DMS79 (cell line): ENCODE measurements around the gene CPSF4L.

Source experiments
- DNase-seq: peaks from one replicate; lab custom pipeline; 2025; lab: John Stamatoyannopoulos, UW

The CPSF4L gene

DNA sequence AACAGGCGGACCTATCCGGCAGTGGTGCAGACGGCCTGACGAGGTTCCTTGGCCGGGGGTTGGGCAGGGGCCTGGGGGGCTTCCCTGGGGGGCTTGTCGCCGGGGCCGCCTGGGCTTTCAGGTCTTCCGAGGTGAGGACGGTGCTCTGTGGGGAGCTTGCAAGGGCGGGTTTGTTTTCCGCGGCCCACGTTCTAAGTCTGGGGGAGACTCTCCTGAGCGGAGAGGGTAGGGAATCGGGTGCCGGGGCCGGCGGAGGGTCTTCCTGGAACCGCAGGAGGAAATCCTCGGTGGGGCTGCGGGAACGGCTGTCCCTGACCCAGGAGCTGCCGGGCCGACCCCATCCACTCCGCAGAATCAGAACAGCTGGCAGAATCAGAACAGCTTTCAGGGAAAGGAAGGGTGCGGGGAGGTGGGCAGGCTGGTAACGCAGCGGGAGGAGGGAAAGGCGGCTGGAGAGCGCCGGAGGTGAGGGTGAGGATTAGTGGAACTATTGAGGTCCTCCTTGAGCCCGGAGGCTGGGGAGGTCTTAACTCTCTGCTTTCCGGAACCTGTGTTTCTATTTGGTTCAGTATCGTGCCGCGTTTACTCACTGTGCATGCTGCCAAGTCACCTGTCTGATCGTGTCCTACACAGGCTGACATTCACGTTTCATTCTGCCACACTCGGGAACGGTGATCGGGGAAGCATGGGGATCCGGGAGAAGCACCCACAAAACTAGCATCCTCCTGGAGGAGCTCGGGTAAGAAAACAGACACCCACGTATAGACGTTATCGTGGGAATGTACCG lies 28.9 kb downstream of the CPSF4L start:
- no peak for DNase-seq

DNA sequence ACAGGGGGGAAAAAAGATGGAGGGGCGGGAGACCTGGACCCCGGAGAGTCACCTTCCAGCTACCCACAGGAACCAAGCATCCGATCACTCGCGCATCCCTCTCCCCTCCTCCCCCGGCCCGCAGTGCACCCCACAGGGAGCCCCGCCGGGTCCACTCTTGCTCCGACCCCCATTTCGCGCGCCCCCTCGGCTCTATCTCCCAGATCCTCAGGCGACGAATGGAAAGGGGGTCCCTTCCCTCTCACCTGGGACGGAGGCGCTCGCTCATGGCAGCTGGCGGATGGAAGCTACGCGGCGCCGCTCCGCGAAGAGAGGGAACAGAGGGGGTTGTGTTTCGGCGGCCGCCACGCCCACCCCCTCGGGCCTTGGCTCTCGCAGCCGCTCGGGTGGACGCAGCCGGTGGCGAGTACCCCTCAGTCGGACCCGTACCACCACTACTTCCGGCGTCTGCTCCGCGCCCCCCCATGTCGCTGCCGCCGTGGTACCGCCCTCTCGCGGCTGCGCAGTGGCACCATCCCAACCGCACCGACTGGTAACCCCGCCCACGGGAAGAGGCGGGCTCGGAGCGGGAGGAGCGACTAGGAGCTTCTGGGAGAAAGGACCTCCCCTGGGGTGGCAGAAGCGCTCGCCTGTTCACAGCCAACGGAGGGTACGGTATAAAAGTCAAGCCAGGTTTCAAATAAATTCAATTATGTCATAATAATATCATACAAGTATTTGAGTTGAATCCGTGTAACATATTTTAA lies 29.7 kb downstream of the CPSF4L start:
- DNase-seq: peak; percentile 58

DNA sequence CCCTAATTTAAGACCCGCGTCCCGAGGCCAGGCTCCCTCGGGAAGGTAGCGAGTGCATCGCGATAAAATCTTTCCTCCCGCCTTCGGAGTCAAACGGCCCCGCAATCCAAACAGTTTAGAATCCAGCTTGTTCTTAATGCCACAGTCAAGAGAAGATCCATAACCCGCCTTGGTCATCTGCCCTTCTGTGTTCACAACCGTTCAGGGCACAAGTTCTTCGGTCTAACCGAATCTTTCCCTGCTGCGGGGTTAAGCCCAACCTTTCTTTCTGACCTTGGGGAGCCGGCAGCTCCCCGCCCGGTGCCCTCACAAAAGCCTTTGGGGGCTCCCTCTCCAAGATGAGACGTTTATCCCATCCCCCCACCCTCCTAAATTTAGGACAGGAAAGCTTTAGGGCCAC lies 30.3 kb downstream of the CPSF4L start:
- no peak for DNase-seq

DNA sequence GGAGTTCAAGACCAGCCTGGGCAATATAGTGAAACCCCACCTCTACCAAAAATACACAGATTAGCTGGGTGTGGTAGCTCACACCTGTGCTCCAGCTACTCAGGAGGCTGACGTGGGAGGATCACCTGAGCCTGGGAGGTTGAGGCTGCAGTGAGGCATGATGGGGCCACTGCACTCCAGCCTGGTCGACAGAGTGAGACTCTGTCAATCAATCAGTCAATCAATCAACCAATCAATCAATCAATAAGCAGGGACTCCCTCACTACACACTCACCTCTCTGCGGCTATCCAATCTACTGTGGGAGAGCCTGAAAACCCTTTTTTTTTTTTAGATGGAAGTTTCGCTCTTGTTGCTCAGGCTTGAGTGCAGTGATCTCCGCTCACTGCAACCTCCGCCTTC lies 31.6 kb downstream of the CPSF4L start:
- DNase-seq: no peak

- DNase-seq: no peak
These were observed 32.9 kb downstream of the CPSF4L start for GRCh38 chr17:73228748-73229236.

GRCh38 chr17:73227944-73228343 lies 33.7 kb downstream of the CPSF4L start:
- DNase-seq: no peak

DNA sequence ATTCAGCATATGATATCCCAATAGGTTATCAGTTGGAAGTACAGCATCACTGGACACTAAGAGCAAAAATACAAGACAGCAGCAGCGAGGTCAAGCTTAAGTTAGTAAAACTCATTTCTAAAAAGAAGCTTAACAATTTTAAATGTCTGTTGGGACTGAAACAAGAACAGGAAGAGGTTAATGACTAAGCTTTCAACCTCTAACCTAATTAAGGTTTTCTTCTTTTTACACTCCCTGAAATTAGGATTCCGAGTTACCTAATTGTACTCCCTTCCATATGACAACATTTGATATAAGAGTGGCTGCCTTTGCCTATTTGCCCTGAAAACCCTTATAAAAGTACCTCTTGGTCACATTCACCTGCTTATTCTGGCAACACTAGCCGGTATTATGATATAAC lies 34.3 kb downstream of the CPSF4L start:
- no peak for DNase-seq

- no peak for DNase-seq
These were observed 35.0 kb downstream of the CPSF4L start for GRCh38 chr17:73226556-73227172.

DNA sequence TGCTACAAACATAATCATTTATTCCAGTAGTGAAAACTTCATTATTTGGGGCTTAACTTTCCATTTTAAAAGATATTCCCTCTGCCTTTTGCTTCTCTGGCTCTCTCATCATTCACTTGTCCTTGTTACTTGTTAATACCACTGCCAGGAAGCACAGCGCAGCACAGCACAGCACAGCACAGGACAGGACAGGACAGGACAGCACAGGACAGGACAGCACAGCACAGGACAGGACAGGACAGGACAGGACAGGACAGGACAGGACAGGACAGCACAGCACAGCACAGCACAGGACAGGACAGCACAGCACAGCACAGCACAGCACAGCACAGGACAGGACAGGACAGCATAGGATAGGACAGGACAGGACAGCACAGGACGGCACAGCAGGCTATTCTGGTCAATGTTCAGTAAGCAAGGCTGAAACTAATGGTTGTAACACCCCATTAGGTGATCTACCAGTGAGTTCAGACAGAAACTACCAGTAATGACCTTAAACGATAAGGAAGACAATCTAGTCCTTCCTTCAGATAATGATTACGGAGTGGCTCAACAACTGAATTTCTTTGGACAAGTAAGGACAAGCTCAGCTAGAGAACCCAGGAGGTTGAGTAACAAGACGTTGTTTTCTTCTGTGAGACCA lies 36.9 kb downstream of the CPSF4L start:
- no peak for DNase-seq

GRCh38 chr17:73224237-73224636 lies 37.4 kb downstream of the CPSF4L start:
- no peak for DNase-seq

DNA sequence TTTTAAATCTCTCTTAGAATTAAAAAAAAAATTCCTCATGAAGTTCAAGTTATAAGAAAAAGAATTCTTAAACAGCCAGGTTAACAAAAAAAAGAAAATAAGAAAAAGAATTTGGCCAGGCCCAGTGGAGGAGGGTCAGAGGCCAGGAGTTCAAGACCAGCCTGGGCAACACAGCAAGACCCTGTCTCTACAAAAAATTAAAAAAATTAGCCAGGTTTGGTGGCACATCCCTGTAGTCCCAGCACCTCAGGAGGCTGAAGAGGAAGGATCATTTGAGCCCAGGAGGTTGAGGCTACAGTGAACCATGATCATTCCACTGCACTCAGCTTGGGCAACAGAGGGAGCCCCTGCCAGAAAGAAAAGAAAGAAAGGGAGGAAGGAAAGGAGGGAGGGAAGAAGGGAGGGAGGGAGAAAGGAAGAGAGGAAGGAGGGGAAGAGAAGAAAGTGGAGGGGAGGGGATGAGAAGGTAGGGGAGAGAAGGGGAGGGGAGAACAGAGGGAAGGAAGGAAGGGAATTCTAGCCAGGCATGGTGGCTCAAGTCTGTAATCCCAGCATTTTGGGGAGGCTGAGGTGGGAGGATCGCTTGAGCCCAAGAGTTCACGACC lies 38.0 kb downstream of the CPSF4L start:
- no peak for DNase-seq

DNA sequence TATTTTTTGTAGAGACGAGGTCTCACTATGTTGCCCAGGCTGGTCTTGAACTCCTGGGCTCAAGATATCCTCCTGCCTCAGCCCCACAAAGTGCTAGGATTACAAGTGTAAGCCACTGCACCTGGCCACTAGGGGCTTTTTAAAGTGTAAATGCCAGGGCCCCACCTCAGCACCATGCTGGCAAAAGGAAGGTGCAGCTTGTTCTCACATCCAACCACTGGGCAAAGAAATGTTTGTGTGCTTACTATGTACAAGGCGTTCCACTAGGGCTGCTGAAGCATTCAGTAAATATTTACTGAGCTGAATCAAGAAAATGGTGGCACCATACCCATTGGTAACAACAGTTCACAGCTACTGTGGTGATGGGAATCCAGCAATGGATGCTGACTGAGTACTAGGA lies 46.2 kb downstream of the CPSF4L start:
- DNase-seq: no peak

- no peak for DNase-seq
These were observed 46.8 kb downstream of the CPSF4L start for GRCh38 chr17:73214851-73215250.

- no peak for DNase-seq
These were observed 47.7 kb downstream of the CPSF4L start for GRCh38 chr17:73214008-73214407.

- DNase-seq: no peak
These were observed 49.9 kb downstream of the CPSF4L start for GRCh38 chr17:73211745-73212144.

GRCh38 chr17:73210002-73210678 lies 51.5 kb downstream of the CPSF4L start:
- DNase-seq: no peak

- DNase-seq: no peak
These were observed 52.2 kb downstream of the CPSF4L start for GRCh38 chr17:73209436-73209835.

GRCh38 chr17:73208139-73208827 lies 53.4 kb downstream of the CPSF4L start:
- DNase-seq: no peak

DNA sequence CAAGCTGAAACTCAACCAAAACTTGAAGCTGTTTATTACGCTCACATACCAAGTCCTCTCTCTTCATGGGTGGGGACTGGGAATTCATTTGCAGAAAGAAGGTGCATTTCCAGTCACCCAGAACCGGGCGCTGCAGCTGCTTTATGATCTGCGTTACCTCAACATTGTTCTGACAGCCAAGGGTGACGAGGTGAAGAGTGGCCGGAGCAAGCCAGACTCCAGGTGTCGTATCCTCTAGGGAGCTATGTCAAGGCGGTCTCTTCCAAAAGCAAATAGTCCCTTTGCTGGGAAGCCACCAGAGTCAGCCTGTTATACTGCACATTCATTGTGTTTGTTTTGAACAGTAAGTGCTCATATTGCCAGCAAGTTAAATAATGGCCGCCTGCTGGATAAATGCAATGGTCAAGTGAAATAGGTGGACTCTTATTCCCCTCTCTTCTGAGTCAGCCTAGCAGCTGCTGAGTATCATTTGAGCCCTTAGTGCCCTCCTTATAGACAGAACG lies 56.2 kb downstream of the CPSF4L start:
- DNase-seq: no peak

DNA sequence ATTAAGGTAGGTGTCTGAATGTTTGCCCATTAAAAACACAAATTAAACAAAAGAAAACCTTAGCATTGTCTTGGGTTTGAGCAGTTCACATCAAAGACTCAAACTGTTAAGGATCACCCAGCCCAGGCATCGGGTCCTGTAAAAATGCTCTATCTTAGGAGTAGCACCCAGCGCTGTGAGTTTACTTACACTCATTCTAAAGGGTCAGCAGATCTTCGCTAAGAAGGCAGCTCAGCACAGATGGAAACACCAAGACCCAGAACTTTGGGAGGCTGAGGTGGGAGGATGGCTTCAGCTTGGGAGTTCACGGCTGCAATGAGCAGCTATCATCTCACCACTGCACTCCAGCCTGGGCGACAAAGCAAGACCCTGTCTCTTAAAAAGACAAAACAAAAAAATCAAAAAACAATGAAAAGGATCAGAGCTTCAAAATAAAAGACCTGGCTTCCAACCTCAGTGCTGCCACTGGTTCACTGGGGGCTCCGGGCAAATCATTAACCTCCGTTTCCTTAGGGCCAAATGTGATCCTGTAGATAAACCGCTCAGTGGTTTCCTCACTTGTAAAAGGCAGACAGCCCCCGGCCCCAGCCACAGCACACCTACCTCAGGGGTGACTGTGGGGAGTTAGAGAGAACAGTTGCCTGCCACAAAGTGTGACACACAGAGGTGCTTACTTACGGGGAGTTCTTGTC lies 57.7 kb downstream of the CPSF4L start:
- DNase-seq: no peak
